ENCODE measurements around the gene PUM2.

PUM2 gene

DNA sequence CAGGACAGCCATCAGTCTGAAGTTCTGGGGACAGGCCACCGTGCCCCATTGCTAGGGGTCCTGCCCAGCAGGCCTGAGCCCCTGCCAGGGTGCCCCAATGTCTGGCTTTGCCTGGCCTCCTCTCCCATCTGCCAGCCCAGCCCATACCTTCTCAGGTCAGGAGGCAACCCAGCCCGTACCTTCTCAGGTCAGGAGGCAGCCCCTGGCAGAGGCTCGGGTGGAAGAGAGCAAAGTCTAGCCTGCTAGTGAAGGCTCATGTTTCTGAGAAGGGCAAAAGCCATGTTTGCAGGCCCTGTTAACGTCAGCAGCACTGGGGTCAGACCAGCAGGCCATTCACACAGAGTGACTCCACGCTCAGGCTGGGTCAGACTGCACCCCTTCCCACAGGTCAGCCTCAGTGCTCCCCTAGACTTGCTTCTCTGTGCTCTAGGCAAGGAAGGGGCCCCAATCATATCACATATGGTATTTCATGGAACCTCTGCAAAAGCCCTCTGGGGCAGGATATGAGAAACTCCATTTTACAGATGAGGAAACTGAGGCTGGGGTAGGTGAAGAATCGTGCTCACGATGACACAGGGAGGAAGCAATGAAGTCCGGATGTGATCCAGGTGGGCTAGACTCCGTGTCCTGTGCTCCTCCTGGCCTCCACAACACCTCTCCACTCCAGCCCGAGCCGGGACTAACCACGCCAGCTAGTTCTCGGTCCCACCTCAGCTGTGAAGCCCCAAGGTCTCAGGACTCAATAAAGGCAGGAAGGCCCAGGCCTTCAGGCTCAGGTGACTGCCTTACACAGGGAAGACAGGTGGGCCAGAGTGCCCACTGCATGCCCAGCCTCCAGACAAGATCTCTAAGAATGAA is 135.2 kb downstream of the PUM2 start:
- DNase-seq (ENCODE audit: low read depth) = no peak

DNA sequence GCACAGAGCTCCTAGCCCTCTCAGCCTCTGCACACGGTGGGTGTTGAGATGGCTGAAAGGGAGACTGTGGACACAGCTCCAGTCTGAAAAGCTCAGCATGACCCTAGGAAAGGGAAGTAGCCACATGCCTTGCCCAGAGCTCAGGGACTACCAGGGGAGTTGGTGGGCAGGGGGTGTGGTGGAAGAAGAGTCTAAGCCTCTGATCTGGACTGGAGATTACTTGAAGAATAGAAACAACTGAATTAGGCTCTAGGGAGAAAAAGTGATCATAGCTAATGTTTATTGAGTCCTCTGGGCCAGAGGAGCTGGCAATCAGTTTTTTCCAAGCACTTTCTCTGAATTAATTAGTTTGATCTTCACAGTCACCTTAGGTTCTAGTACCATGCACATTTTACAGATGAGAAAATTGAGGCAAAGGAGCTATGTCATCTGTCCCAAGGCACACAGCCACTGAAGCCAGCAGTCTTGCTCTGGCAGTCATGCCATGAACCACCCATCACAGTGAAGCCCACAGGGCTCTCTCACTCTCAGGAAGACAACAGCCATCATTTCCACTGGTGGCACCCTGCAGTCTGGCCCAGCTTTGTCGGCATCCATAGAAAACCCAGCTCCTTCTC is 136.0 kb downstream of the PUM2 start:
- DNase-seq (ENCODE audit: low read depth) = no peak

GRCh38 chr2:20213651-20214565 is 136.7 kb downstream of the PUM2 start:
- no peak for DNase-seq (ENCODE audit: low read depth)

- no peak for DNase-seq (ENCODE audit: low read depth)
Measured at GRCh38 chr2:20212871-20213503, 137.7 kb downstream of the PUM2 start.

GRCh38 chr2:20212459-20212870 is 138.2 kb downstream of the PUM2 start:
- DNase-seq (ENCODE audit: low read depth) = no peak

- no peak for DNase-seq (ENCODE audit: low read depth)
Measured at GRCh38 chr2:20211860-20212458, 138.7 kb downstream of the PUM2 start.

- no peak for DNase-seq (ENCODE audit: low read depth)
Measured at GRCh38 chr2:20211420-20211819, 139.2 kb downstream of the PUM2 start.

GRCh38 chr2:20210462-20210861 is 140.2 kb downstream of the PUM2 start:
- DNase-seq (ENCODE audit: low read depth) = no peak

DNA sequence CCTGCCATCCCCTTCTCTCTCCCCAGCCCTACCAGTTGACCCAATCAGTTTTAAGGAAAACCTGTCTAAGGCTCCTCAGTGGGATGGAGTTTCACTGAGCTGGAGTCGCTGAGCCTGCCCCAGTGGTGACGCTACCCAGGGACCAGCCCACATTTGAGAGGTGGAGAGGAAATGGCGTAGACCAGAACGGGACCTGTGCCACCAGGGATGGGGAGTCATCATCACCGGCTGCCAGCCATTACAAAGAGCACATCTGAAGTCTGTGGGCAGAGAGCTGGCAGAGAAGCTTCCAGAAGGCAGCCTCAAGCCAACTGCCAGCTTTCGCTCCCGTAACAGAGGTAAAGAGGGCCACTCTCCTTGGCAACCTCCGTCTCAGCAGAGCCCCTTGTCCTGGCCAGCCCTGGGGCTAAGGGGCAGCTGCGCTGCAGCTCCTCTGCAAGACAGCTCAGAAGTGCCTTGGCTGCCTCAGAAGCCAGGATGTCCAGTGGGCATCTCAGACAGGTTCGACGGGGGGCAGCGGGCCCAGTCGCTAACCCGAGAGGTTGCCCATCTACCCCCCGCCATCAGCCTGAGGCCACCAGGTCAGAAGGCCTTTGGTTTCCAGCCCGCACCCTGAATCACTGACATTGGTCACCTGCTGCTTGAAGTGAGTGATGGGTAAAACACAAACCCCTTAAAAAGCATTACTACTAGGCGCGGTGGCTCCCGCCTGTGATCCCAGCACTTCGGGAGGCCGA is 141.1 kb downstream of the PUM2 start:
- no peak for DNase-seq (ENCODE audit: low read depth)

- no peak for DNase-seq (ENCODE audit: low read depth)
Measured at GRCh38 chr2:20208476-20208859, 142.2 kb downstream of the PUM2 start.

DNA sequence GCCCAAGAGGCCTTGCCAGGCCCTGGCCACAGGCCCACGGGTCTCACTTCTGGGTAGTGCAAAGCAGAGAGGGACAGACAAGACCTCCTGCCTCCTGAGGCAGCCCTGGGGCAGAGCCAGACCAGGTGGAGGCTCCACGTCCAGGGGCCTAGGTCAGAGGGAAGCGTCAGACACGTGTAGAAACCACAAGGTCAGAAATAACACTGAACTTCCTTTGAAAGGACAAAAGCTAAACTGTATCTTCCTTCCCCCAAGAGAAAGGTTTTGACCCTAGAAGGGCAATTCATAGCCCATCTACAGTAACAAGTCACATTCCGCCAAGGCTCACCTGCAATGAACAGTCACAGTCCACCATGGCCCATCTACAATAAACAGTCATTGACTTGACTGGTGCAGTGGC is 143.6 kb downstream of the PUM2 start:
- DNase-seq (ENCODE audit: low read depth) = no peak

DNA sequence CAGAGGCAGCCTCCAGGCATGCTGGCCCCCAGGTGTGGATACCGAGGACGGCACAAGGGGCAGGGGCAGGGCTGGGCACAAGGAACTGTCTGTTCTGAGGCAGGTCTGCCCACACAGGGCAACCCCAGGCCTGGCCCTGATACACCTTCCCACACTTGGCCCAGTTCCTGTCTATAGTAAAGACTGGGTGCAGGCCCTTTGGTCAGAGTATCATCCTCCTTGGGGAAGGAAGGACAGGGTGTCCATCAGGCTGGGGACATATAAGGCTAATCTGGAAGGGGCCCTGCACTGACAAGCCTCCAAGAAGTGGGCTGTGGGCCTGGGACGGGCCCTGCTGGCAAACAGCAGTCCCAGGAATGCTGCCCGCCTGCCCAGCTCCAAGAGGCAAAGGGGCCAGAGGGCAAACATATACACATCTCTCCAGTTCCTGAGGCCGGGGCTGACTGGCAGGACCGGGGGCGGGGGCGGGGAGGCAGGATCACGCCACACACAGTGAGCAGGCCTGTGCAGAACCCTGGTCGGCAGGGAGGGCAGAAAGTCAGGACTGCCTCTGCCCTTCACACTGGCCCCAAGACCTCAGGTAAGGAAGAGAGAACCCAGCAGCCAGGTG is 144.6 kb downstream of the PUM2 start:
- DNase-seq (ENCODE audit: low read depth) = no peak

- no peak for DNase-seq (ENCODE audit: low read depth)
Measured at GRCh38 chr2:20205069-20205468, 145.6 kb downstream of the PUM2 start.

DNA sequence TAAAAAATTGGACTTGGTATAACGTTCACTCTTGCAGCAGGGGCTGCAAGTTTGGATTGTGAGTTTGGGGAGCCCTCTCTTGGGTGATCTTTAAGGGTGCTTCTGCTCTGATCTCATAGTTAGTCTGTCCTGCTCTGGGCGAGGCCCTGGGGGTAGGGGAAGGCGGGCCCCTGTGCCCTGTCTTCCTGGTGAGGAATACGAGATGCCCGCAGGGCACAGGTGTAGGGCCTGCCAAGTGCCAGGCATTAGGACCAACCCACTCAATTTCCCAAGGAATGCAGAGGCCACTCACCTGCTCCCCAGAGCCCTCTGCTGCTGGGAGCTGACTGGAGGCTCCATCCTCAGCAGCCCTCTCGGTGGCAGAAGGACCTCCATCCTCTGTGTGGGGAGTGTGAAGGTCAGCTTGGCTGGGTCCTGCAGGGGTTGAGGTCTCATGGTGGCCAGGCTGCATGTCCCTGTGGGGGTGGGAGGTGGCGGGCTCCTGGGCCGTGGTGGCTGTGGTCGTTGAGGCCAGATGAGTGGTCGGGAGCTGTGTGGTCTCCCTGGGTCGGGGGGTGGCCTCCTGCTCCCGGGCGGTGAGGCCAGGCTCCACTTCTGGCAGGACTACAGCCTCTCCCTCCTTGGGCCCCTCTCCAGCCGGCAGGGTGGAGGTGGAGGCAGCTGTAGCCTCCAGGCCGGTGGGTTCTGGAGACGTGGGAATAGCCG is 147.0 kb downstream of the PUM2 start:
- no peak for DNase-seq (ENCODE audit: low read depth)

GRCh38 chr2:20203072-20203471 is 147.6 kb downstream of the PUM2 start:
- DNase-seq (ENCODE audit: low read depth) = no peak

DNA sequence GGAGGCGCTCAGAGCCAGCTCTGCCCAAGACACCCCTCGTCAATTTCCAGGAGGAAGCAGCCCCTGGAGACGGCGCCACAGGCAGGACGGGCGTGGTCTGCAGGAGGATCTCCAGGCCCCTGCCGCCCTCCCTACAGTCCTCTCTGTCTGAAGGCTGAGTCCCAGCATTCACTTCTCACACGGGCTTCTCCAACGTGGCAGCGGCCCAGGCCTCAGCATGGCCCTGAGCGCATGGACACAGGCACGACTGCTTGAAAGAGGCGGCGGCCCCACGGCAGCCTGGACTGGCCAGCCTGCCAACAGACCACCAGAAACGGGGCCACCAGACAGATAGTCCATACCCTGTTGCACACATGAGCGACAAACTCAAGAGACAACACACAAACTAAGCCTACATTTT is 149.0 kb downstream of the PUM2 start:
- DNase-seq (ENCODE audit: low read depth) = no peak

DNA sequence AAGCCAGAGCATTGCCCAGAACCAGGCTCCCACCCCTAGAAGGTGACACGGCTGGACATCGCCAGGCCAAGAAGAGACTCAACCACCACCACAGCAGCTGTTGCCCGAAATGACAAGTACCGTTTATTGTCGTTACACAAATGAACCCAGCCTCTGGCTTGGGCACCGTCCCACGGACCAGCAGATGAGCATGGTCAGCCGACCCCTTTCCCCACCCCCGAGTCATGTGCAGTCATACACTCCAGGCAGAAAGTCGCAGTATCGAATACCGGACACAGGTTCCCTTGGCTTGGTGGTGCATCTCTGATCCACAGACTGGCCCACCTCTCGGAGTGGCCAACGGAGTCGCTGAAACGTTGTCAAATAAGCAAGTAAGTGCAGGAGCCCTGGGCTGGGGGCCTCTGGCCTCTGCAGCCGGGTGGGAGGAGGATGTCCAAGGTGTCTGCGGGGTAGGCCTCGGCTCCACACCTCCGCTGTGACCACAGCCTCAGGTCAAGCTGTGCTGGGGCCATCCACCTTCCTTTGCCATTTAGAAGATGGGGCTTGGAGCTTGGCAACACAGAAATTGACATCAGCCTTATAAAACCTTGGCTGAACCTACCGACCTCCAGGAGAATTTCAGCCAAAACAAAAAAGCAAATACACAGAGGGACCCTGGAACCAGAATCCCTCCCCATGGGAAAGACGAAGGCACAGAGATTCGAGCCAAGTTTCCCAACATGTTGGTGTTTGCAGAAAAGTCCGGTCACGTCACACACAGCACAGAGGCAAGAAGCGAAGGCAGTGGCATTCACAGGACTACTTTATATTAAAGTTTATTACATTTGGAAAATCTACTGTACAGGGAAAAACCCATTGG is 149.7 kb downstream of the PUM2 start:
- no peak for DNase-seq (ENCODE audit: low read depth)

GRCh38 chr2:20199633-20200270 is 150.9 kb downstream of the PUM2 start:
- no peak for DNase-seq (ENCODE audit: low read depth)
